DOHH2 (cell line): ENCODE results near the gene IQCF5.
A peak's percentile ranks its signal among the peaks of the same experiment; 100 is the strongest.
"Not testable (repeated sequence)": the region's sequence is repeated elsewhere in the genome, so short reads cannot be mapped to it uniquely, and the experiment has no call there.

Source experiments
- H3F3A ChIP-seq: fragments of 200-600 bp; sonication (generic), shearing (Covaris generic); 2 replicates; pipeline ENCODE4 v1.6.0; 2016; ENCODE audit warnings: antibody characterized with exemption, mild to moderate bottlenecking; ENCODE audit not compliant: control insufficient read depth, insufficient read depth
- H3K27ac ChIP-seq: fragments of 200-600 bp; sonication (generic); 2 replicates; pipeline ENCODE4 v1.5.1; 2014; ENCODE audit warnings: low read depth, mild to moderate bottlenecking, low read length, moderate library complexity
- H3K27me3 ChIP-seq: fragments of 200-600 bp; sonication (generic); 2 replicates; pipeline ENCODE4 v1.6.1; 2014; ENCODE audit warnings: mild to moderate bottlenecking, low read length, mixed read lengths; ENCODE audit not compliant: control insufficient read depth
- H3K36me3 ChIP-seq: fragments of 200-600 bp; sonication (generic); 2 replicates; pipeline ENCODE4 v1.6.1; 2014; ENCODE audit warnings: mild to moderate bottlenecking, low read length, moderate library complexity, mixed read lengths; ENCODE audit not compliant: control insufficient read depth
- H3K4me1 ChIP-seq: fragments of 200-600 bp; sonication (generic); 2 replicates; pipeline ENCODE4 v1.6.1; 2014; ENCODE audit warnings: mild to moderate bottlenecking, low read length, mixed read lengths; ENCODE audit not compliant: control insufficient read depth
- H3K4me2 ChIP-seq: fragments of 200-600 bp; sonication (generic); 2 replicates; pipeline ENCODE4 v1.6.0; 2014; ENCODE audit warnings: mild to moderate bottlenecking, low read length, moderate library complexity
- H3K4me3 ChIP-seq: fragments of 200-600 bp; sonication (generic); 2 replicates; pipeline ENCODE4 v1.5.1; 2014; ENCODE audit warnings: mild to moderate bottlenecking, low read length, mixed read lengths
- H3K79me2 ChIP-seq: fragments of 200-600 bp; sonication (generic); 2 replicates; pipeline ENCODE4 v1.6.1; 2014; ENCODE audit warnings: mild to moderate bottlenecking, low read length, mixed read lengths; ENCODE audit not compliant: control insufficient read depth
- H3K9me2 ChIP-seq: fragments of 200-600 bp; sonication (generic); replicated peaks from 2 replicates; pipeline ENCODE4 v1.6.1; 2014; ENCODE audit warnings: mild to moderate bottlenecking, low read length, mixed read lengths; ENCODE audit not compliant: control insufficient read depth
- H3K9me3 ChIP-seq: fragments of 200-600 bp; sonication (generic); 2 replicates; pipeline ENCODE4 v1.6.1; 2014; ENCODE audit warnings: antibody characterized with exemption, low read length, mixed read lengths; ENCODE audit not compliant: control insufficient read depth, insufficient read depth
- H4K20me1 ChIP-seq: fragments of 200-600 bp; sonication (generic); 2 replicates; pipeline ENCODE4 v1.6.0; 2014; ENCODE audit warnings: low read depth, mild to moderate bottlenecking, antibody characterized with exemption, low read length, moderate library complexity; ENCODE audit not compliant: control insufficient read depth, insufficient read depth
- EZH2phosphoT487 ChIP-seq: fragments of 200-600 bp; sonication (generic); IDR thresholded peaks from 2 replicates; pipeline ENCODE4 v1.6.1; 2017; ENCODE audit warnings: borderline replicate concordance, mild to moderate bottlenecking, antibody characterized with exemption, low read length, moderate library complexity, mixed read lengths
- TF ChIP-seq, protein P1 (sequence below): fragments of 200-600 bp; sonication (generic); IDR thresholded peaks from one replicate; pipeline ENCODE4 v1.5.1; 2014; ENCODE audit warnings: antibody characterized with exemption, mild to moderate bottlenecking, low read depth, low read length; ENCODE audit not compliant: poor library complexity, severe bottlenecking

The IQCF5 gene

DNA sequence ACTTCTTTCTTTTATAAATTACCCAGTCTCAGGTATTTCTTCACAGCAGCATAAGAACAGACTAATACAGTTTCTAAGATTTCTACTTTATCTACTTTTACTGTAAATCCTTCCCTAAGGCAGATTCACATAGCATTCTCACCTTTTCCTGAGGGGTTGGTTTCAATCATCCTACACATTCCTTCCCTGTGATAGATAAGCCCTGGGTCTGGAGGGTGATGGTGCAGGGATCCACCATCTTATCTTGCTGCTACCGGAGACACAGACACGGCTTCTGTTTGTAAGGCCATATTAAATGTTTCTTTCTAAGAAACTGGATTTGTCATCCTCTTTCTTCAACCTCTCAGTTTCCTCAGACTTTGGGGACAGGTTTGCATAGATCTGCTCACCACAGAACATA is 6.1 kb downstream of the IQCF5 start:
- no peaks in the 10 kb centered on the region for H3K9me3 ChIP-seq

DNA sequence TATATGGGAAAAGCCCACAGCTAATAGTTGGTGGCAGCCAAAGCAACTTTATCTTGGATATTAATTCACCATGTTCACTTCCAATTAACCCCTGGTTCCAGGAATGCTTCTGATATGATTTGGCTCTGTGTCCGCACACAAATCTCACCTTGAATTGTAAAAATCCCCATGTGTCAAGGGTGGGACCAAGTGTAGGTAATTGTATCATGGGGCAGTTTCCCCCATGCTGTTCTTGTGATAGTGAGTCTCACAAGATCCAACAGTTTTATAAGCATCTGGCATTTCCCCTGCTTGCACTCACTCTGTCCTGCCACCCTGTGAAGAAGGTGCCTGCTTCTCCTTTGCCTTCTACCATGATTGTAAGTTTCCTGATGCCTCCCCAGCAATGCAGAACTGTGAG is 6.5 kb downstream of the IQCF5 start:
- H3K36me3 ChIP-seq, H3K9me3 ChIP-seq, H4K20me1 ChIP-seq, H3K4me1 ChIP-seq, H3K4me2 ChIP-seq, H3K79me2 ChIP-seq, H3K4me3 ChIP-seq, H3F3A ChIP-seq, H3K27ac ChIP-seq, H3K9me2 ChIP-seq: not testable (repeated sequence)
- H3K27me3 ChIP-seq, result peaks cover 13% of the 10 kb centered on the region

More for the DNA sequence above, 6.1 kb downstream of the IQCF5 start:
- H3K79me2 ChIP-seq, result no peaks in the 10 kb centered on the region
- H3K4me2 ChIP-seq, result no peak overlapping the region
- no peak overlapping the region for H3K4me3 ChIP-seq
- H3F3A ChIP-seq, result no peaks in the 10 kb centered on the region
- H3K9me2 ChIP-seq, result no peaks in the 10 kb centered on the region
- H3K36me3 ChIP-seq, result no peaks in the 10 kb centered on the region
- no peaks in the 10 kb centered on the region for H3K4me1 ChIP-seq
- no peaks in the 10 kb centered on the region for H4K20me1 ChIP-seq
- TF ChIP-seq, protein P1, sequence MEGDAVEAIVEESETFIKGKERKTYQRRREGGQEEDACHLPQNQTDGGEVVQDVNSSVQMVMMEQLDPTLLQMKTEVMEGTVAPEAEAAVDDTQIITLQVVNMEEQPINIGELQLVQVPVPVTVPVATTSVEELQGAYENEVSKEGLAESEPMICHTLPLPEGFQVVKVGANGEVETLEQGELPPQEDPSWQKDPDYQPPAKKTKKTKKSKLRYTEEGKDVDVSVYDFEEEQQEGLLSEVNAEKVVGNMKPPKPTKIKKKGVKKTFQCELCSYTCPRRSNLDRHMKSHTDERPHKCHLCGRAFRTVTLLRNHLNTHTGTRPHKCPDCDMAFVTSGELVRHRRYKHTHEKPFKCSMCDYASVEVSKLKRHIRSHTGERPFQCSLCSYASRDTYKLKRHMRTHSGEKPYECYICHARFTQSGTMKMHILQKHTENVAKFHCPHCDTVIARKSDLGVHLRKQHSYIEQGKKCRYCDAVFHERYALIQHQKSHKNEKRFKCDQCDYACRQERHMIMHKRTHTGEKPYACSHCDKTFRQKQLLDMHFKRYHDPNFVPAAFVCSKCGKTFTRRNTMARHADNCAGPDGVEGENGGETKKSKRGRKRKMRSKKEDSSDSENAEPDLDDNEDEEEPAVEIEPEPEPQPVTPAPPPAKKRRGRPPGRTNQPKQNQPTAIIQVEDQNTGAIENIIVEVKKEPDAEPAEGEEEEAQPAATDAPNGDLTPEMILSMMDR, result no peak
- no peak for TF ChIP-seq EZH2phosphoT487
- H3K27ac ChIP-seq, result no peak overlapping the region
- peaks cover 13% of the 10 kb centered on the region for H3K27me3 ChIP-seq

DNA sequence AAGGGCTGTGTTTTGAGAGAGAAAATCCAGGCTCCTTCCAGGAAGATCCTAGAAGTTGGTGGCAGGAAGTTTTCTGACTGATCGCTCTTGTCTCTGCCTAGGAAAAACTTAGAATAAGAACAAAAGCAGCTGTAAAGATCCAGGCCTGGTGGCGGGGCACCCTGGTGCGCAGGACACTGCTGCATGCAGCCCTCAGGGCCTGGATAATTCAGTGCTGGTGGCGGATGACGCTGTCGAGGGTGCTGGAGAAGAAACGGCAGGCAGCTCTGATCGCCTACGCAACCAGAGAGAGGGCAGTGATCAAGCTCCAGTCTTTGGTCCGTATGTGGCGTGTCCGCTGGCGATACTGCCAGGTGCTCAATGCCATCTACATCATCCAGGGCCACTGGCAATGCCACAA is 12.5 kb downstream of the IQCF5 start:
- Histone ChIP-seq H4K20me1 (no peaks in the 10 kb centered on the region), H3K79me2 (no peaks in the 10 kb centered on the region), H3K36me3 (no peaks in the 10 kb centered on the region), H3K4me2 (no peak overlapping the region), H3K9me3 (no peaks in the 10 kb centered on the region), H3K4me1 (peaks cover 8% of the 10 kb centered on the region), H3K27me3 (peaks cover 6% of the 10 kb centered on the region; the same call in 1 of the 2 replicates), H3F3A (no peaks in the 10 kb centered on the region), H3K9me2 (no peaks in the 10 kb centered on the region), H3K4me3 (no peak overlapping the region), H3K27ac (no peak overlapping the region)
- TF ChIP-seq EZH2phosphoT487, result no peak
- TF ChIP-seq, protein P1, result no peak

DNA sequence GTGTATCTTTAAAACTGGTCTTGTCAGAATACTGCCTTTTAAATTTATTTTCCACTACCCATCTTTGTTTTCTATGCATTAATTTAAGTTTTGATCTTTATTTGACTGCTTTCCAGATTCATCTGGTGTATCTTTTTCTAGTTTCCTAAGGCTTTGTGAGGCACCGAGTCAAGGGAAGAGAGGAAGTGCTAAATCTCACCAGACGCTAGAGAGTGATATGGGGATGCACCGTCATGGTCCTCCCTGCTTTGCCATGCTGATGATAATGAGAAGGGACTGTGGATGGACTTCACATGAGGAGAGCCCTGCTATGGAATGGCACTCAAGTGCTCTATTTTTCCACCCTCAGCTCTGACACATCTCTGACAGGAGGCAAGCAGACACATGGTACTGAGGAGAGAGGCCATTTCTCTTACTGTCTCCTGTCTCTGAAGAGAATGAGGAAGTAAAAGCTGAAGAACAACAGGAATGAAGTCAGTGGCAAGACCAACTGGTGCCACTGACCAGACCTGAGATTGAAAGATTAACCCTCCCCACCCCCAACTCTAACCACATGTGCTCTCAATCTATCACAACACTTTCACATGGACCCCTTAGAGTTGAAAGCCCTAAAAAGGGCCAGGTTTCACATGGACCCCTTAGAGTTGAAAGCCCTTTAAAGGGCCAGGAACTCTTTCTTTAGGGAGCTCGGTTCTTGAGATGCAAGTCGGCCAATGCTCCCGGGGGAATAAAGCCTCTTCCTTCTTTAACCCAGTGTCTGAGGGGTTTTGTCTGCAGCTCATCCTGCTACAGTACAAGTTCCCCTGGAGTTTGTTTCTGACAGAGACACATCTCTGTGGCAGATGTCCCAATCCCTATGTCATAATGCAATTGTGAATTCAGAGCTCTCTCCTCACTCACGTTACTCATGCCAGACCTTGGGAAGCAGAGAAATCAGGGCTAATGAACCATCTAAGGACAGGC is 14.4 kb downstream of the IQCF5 start, which contains the start of gene IQCF2:
IQCF2 (plus strand) TSS at position 913 of the 963 bp plus-strand sequence. CDS start 52 bp downstream, outside the sequence.
- H3K9me3 ChIP-seq, result no peaks in the 10 kb centered on the region
- H3K9me2 ChIP-seq, result no peaks in the 10 kb centered on the region
- H3K4me3 ChIP-seq, result no peak within 1 kb of the TSS
- no peaks in the 10 kb centered on the region for H3F3A ChIP-seq
- no peaks in the 10 kb centered on the region for H3K36me3 ChIP-seq
- H3K4me2 ChIP-seq, result 0 out of 2 replicates have a peak within 1 kb of the TSS, but pooled peaks have one; percentile 8
- peaks cover 8% of the 10 kb centered on the region for H3K4me1 ChIP-seq
- H3K79me2 ChIP-seq, result no peaks in the 10 kb centered on the region
- H3K27ac ChIP-seq, result no peak within 1 kb of the TSS
- TF ChIP-seq, protein P1, result no peak
- TF ChIP-seq EZH2phosphoT487, result no peak
- no peaks in the 10 kb centered on the region; the same call in 1 of the 2 replicates for H3K27me3 ChIP-seq
- no peaks in the 10 kb centered on the region for H4K20me1 ChIP-seq

DNA sequence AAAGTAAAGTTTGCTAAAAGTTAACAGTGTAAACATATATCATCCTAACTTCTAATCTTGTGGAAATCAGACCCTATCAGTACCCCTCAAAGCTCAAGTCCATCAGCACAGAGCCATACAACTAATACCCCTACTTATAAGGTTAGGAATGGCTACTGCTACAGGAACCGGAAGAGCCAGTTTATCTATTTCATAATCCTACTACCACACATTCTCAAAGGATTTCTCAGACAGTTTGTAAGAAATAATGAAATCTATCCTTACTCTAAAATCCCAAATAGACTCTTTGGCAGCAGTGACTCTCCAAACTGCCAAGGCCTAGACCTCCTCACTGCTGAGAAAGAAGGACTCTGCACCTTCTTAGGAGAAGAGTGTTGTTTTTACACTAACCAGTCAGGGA is 20.0 kb downstream of the IQCF5 start:
- not testable (repeated sequence) for H3K4me3 ChIP-seq, H3K36me3 ChIP-seq, H3K27ac ChIP-seq, H4K20me1 ChIP-seq, H3F3A ChIP-seq, H3K9me3 ChIP-seq, H3K9me2 ChIP-seq, H3K4me2 ChIP-seq, H3K27me3 ChIP-seq, H3K4me1 ChIP-seq, H3K79me2 ChIP-seq
